Right forelimb (tissue), 1 donor: ENCODE measurements around the gene PCDH7.

ENCODE experiments used
- DNase-seq: peaks from one replicate; pipeline ENCODE4 v3.0.0-alpha.2; 2018

Gene PCDH7

DNA sequence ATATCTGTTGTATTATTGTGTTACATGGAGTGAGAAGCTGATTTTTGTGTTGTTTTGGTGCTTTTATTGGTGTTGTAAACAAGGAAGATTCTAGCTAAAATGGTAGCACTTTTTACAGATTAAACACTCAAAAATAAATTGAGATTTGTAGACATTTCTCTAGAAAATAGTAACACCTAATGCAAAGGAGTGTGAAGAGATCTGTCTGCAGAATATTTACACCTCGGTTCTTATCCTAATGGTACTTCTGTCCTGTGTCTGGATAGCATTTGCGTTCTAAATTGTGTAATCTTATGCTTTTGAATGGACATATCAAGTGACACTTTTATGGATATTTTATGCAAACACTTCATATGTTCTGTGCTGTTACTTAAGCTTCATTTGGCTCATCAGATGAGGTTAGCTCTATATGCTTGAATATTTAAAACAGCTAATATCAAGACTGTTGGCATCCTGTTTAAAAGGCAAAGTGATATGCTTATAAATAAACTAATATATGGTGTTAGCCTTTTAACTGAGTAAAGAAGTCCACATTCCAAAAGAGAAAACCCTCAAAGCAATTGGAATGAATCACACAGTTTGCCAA, 6.0 kb downstream of the PCDH7 start:
- DNase-seq, result no peak

DNA sequence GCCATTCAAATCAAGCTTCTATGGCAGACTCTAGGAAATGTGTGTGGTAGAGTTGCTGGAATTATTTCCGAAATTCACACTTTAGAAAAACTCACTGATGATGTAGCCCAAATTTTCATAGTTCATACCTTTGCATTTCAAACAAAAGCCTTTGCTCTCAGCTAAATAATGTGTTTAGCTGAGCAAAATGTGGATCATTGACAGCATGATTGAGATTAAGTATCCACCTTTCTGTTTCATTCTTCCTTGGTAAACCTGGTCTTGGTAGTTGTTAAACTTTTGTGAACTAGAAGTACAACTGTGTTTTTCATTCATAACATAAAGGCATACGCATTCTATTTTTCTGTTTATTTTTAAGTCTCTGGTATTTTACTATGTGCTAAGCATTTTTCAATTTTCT, 7.2 kb downstream of the PCDH7 start:
- DNase-seq, result no peak

DNA sequence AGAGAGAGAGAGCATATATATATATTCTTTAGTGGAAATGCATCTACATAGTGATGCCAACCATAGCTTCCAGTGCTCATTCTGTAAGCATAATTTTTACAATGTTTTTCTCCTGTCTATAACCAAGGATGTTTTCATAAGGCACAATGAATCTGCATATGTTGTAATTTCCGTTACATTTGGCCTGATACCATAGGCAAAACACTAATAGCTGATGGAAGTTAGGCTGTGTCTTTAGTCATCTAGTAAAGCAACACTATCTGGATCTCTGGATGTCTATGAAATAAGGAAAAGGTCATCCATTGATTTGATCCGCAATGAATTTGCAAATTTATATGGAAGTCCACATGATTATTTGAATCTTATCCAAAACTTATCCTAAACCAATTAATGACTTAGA, 8.1 kb downstream of the PCDH7 start:
- no peak for DNase-seq

GRCh38 chr4:30743897-30744296, 23.7 kb downstream of the PCDH7 start:
- no peak for DNase-seq

DNA sequence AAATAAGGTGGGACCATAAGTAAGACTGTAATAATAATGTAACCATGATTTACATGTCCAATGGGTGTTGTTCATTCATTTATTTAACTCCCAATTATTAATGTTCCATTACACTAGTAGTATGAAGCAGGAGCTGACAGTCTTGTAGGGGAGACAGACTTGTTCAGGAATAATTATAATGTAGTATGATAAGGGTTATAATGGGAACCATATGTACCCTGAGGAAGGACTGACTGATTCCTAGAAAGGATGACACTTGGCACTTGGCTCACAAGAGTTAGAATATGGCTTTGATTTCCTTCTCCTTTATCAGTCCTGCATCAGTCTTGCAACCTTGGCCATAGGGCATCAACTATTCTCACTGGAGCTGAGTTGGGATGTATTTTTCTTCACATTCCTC, 24.2 kb downstream of the PCDH7 start:
- DNase-seq, result no peak

DNA sequence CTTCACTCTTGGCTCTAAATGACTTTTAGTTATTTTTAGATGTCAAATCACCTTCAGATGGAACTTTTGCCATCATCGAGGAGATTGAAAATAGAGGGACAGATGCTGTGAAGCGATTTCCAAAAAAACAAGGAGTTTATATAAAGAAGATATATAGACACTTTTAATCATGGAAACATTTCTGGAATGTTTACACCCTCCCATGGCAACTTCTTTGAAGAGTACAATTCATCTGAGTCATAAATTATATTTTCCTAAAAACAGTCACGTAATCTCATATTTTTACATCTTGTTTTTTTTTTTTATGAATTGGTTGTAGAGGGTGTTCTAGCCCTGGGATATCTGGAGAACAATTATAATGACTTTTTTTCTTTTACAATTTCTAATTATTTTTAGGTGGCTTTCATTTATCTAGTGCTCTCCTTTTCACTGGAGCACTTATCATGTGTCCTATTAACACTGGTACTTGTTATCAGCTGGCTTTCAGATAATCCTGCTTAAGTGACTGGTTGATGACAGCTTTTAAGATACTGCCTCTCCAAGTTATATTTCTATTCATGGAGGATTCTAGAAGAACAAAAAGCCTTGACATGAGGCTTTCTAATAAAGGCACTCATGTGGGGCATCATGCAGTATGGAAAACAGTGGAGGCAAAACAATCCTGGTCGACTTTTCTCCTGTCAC, 24.9 kb downstream of the PCDH7 start:
- no peak for DNase-seq

GRCh38 chr4:30746735-30747134, 26.6 kb downstream of the PCDH7 start:
- DNase-seq, result no peak

- no peak for DNase-seq
Measured at GRCh38 chr4:30753316-30753715, 33.1 kb downstream of the PCDH7 start.

- no peak for DNase-seq
Measured at GRCh38 chr4:30754021-30754420, 33.9 kb downstream of the PCDH7 start.

DNA sequence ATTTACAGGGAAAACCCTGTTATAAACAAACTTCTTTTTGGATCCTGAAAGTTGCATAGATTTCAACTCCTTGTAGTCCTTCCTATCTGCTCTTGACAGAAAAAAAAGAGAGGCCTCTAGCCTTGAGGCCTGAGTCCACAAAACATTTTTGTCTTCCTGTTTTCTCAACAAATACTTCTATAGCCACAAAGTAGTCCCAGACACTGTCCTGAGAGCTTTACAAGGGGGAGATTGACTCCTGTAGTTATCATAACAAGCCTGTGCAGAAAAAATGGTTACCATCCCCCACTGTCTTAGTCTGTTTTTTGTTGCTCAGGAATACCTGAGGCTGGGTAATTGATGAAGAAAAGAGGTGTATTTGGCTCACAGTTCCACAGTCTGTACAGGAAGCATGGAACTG, 35.2 kb downstream of the PCDH7 start:
- DNase-seq, result no peak

DNA sequence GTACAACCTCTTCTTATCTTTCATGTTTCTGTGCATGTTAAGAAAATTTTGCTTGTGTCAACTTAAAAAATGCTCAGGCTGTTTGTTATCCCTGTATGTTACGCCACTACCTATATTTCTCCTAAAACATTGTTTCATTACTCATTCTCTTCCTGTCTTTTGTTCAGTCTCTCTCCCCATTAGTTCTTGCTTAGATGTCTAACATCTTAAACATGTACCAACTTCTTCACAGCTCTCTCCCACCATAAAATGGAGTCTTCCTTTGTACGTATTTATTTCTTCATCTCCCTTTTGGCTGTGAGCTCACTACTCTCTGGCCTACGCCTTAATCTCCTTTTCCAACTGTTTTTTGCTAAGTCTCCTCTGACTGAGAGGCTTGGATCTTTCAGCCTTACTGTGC, 36.4 kb downstream of the PCDH7 start:
- no peak for DNase-seq

DNA sequence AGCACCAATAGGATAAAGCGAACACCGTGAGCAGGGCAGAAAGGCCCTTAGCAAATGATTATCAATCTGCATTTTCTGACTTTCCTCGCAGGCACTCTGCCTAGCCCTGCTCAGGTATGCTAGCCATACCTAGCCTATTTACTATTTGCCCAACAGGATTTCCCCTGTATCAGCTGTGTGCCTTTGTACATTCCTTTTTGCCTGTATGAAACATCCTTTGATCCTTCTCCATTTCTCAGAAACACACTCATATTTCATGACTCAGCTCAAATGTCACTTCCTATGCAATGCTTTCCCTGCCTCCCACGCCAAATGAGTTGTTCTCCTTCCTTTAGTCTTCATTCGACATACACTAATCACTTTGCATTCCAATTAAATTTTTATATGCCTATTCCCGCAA, 37.2 kb downstream of the PCDH7 start:
- no peak for DNase-seq

- no peak for DNase-seq
Measured at GRCh38 chr4:30760551-30760950, 40.4 kb downstream of the PCDH7 start.

DNA sequence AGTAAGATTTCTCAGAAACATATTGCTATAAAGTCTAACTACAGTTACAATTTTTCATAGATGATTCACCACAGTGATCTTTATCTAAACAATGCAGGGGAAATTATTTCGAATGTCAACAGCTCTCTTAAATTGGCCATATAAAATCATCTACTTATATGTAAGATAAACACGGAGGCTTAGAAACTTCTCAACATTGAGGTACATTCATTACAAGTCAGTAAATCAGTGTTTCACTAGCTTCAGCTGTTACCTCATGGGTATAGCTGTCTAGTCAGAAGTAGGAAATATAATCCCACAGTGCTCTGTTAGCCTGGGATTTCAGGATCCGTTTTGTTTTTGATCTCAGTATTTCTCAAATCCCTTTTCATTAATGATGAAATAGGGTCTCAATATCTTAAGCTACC, 43.2 kb downstream of the PCDH7 start:
- DNase-seq, result no peak

- DNase-seq, result no peak
Measured at GRCh38 chr4:30765022-30765421, 44.9 kb downstream of the PCDH7 start.

DNA sequence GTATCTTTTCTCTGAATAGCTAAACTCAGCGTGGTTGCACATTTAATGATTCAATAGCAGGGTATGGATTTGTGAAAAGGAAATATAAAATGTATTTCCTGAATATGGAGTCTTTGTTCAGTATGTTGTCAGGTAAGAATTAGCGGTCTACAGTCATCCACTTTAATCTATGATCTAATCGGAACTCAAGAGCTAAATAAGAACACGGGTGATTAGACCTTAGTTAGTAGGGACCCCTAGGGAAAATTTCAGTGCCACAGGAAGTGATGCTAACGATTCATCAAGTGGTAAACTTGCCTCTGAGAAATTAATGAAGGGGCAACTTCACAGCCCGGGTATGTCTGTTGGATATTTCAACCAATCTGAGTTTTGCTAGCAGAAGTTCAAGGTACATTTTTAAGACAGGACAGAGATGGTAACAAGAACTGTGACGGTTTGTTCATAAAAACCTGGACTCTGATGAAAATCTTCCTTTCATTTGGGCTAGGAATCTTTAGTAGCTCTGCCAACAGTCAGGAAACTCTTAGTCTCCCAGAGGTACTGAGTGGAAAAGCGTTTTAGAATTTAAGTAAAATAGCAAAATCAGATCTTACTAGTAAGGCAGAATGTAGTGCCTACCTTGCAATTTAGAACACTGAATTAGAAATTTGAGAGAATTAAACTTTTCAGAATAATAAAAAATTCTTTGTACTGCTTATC, 47.1 kb downstream of the PCDH7 start:
- no peak for DNase-seq

- DNase-seq, result no peak
Measured at GRCh38 chr4:30768277-30768676, 48.1 kb downstream of the PCDH7 start.

DNA sequence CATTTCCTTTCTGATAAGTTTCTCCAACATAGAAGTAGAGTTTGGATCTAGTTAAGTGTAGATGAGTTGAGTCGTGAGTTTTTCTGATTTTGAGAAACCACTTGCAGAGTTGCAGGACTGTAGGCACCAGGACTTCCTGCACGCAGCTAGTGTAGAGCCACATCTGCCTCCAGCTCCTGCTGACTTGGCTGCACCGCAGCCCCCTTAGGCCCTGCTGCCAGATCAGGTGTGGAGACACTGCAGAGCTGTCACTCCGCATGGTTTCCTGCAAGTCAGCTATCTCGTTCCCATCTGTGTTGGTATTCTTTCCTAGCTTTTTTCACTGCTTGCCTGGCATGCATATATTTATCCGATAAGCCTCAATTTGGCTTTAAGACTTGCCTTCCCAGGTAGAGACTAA, 48.9 kb downstream of the PCDH7 start:
- no peak for DNase-seq

DNA sequence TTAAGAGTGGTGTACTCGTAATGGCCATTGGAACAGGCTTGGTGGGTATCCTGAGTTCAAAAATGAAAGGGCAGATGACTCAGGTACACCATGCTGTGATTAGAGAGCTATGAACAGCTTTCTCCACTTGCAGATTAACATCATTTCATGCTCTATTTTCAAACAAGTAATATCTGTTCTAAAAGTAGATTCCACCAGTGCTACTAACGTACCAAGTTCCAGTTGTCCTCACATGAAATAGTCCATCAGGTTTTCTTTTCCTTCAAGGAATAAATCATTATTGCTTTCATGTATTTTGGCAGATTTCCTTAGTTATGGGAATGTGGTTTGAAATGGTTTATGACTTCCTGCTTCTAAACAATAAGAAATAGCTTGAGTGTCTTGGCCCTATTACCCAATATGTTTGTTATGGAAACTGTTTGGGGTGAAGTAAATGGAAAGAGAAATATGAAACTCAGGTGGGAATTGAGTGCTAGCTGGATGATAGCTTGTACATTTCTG, 49.9 kb downstream of the PCDH7 start:
- DNase-seq, result no peak

DNA sequence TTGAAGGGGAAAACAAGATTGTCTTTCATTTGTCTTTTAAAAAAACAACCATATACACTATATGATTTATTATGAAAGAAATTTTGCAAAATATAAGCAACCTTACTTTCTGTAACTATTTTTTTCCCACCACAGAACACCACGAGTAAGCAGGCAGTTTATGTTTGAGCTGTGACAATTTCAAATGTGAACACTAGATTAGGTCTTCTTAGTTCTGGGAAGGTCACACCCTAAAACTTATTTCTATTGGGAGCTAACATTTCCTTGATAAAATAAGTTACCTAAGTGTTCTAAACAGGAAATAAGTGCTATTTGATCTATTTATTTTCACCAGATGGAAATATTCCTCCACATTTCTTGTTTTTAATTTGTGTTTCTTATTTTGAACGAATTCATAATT, 50.6 kb downstream of the PCDH7 start:
- no peak for DNase-seq

DNA sequence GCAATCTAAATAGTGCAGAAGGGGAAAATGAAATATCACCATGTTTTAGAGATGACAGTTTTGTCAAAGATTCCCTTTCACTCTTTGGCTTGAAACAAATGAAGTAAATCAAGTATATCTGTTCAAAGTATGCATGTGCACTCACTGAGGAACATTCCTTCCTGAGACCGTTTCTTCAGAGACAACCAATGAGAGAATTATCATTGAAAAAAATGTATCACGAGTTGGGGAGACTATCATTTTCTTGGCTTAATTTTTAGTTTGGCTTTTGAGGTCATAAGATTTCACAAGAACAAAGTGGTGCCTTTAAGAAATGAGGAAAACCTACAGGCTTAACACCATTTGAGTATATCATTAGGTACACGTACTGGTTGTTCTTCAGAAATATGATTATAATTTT, 56.3 kb downstream of the PCDH7 start:
- no peak for DNase-seq

- DNase-seq, result no peak
Measured at GRCh38 chr4:30776921-30777415, 56.8 kb downstream of the PCDH7 start.
